ENCODE data around the gene SLC23A3.

The SLC23A3 gene

GRCh38 chr2:219140722-219141121 lies 29.1 kb downstream of the SLC23A3 start:
- TF ChIP-seq, protein P1, sequence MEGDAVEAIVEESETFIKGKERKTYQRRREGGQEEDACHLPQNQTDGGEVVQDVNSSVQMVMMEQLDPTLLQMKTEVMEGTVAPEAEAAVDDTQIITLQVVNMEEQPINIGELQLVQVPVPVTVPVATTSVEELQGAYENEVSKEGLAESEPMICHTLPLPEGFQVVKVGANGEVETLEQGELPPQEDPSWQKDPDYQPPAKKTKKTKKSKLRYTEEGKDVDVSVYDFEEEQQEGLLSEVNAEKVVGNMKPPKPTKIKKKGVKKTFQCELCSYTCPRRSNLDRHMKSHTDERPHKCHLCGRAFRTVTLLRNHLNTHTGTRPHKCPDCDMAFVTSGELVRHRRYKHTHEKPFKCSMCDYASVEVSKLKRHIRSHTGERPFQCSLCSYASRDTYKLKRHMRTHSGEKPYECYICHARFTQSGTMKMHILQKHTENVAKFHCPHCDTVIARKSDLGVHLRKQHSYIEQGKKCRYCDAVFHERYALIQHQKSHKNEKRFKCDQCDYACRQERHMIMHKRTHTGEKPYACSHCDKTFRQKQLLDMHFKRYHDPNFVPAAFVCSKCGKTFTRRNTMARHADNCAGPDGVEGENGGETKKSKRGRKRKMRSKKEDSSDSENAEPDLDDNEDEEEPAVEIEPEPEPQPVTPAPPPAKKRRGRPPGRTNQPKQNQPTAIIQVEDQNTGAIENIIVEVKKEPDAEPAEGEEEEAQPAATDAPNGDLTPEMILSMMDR (IDR thresholded peaks at IDR 0.05; ENCODE audit: poor library complexity, severe bottlenecking) = no peak
- no peak overlapping the region for H3K27ac ChIP-seq (ENCODE audit: poor library complexity, severe bottlenecking)
- no peaks in the 10 kb centered on the region for H3K27me3 ChIP-seq (ENCODE audit: insufficient read depth, poor library complexity, severe bottlenecking)
- no peak overlapping the region for H3K4me3 ChIP-seq (ENCODE audit: severe bottlenecking)
- peaks cover 5% of the 10 kb centered on the region; the same call in 1 of the 2 replicates for H3K36me3 ChIP-seq (ENCODE audit: low read depth)
- H3K9me3 ChIP-seq (ENCODE audit: severe bottlenecking) = no peaks in the 10 kb centered on the region
- DNase-seq (ENCODE audit: low spot score) = no peak
- ATAC-seq (ENCODE audit: low read depth) = no peak
- H3K4me1 ChIP-seq (ENCODE audit: insufficient read depth, poor library complexity, severe bottlenecking) = no peaks in the 10 kb centered on the region

- ATAC-seq (ENCODE audit: low read depth) (no peak), DNase-seq (ENCODE audit: low spot score) (no peak)
- H3K4me3 ChIP-seq (ENCODE audit: severe bottlenecking) = no peak overlapping the region
- no peak overlapping the region for H3K27ac ChIP-seq (ENCODE audit: poor library complexity, severe bottlenecking)
- no peaks in the 10 kb centered on the region for H3K9me3 ChIP-seq (ENCODE audit: severe bottlenecking)
- TF ChIP-seq, protein P1 (IDR thresholded peaks at IDR 0.05; ENCODE audit: poor library complexity, severe bottlenecking) = no peak
- H3K36me3 ChIP-seq (ENCODE audit: low read depth) = no peaks in the 10 kb centered on the region
- no peaks in the 10 kb centered on the region for H3K4me1 ChIP-seq (ENCODE audit: insufficient read depth, poor library complexity, severe bottlenecking)
- H3K27me3 ChIP-seq (ENCODE audit: insufficient read depth, poor library complexity, severe bottlenecking) = no peaks in the 10 kb centered on the region
These were observed 35.9 kb downstream of the SLC23A3 start for GRCh38 chr2:219133976-219134375.

GRCh38 chr2:219131744-219132143 lies 38.1 kb downstream of the SLC23A3 start:
- H3K4me3 ChIP-seq (ENCODE audit: severe bottlenecking) = no peak overlapping the region
- TF ChIP-seq, protein P1 (IDR thresholded peaks at IDR 0.05; ENCODE audit: poor library complexity, severe bottlenecking) = no peak
- H3K36me3 ChIP-seq (ENCODE audit: low read depth) = no peaks in the 10 kb centered on the region
- no peaks in the 10 kb centered on the region for H3K9me3 ChIP-seq (ENCODE audit: severe bottlenecking)
- no peaks in the 10 kb centered on the region for H3K4me1 ChIP-seq (ENCODE audit: insufficient read depth, poor library complexity, severe bottlenecking)
- no peaks in the 10 kb centered on the region for H3K27me3 ChIP-seq (ENCODE audit: insufficient read depth, poor library complexity, severe bottlenecking)
- no peak for ATAC-seq (ENCODE audit: low read depth)
- no peak for DNase-seq (ENCODE audit: low spot score)
- no peak overlapping the region for H3K27ac ChIP-seq (ENCODE audit: poor library complexity, severe bottlenecking)

DNA sequence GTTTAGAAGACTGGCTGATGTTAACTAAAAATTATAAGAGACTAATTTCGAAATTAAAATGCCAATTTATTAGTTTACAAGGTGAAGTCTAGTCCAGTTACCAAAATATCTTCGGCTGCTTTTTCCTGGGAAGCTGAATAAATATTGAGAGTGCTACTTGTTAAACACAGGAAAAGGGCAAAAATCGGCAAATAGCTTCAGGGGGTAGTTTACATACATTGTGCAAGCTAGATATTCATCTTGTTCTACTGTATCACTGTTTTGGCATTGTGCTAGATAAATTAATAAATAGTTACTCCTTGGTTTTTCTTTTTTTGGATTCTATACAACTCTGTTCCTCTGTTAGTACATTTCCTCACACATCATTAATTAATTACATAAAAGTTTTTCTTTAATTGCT lies 38.5 kb downstream of the SLC23A3 start:
- ATAC-seq (ENCODE audit: low read depth) (no peak), DNase-seq (ENCODE audit: low spot score) (no peak)
- no peaks in the 10 kb centered on the region for H3K36me3 ChIP-seq (ENCODE audit: low read depth)
- no peaks in the 10 kb centered on the region for H3K4me1 ChIP-seq (ENCODE audit: insufficient read depth, poor library complexity, severe bottlenecking)
- H3K4me3 ChIP-seq (ENCODE audit: severe bottlenecking) = no peak overlapping the region
- TF ChIP-seq, protein P1 (IDR thresholded peaks at IDR 0.05; ENCODE audit: poor library complexity, severe bottlenecking) = no peak
- no peaks in the 10 kb centered on the region for H3K27me3 ChIP-seq (ENCODE audit: insufficient read depth, poor library complexity, severe bottlenecking)
- no peaks in the 10 kb centered on the region for H3K9me3 ChIP-seq (ENCODE audit: severe bottlenecking)
- H3K27ac ChIP-seq (ENCODE audit: poor library complexity, severe bottlenecking) = no peak overlapping the region

GRCh38 chr2:219129589-219129988 lies 40.2 kb downstream of the SLC23A3 start:
- H3K4me3 ChIP-seq (ENCODE audit: severe bottlenecking) = no peak overlapping the region
- H3K36me3 ChIP-seq (ENCODE audit: low read depth) = no peaks in the 10 kb centered on the region
- no peaks in the 10 kb centered on the region for H3K27me3 ChIP-seq (ENCODE audit: insufficient read depth, poor library complexity, severe bottlenecking)
- H3K4me1 ChIP-seq (ENCODE audit: insufficient read depth, poor library complexity, severe bottlenecking) = no peaks in the 10 kb centered on the region
- no peak for DNase-seq (ENCODE audit: low spot score)
- no peak overlapping the region for H3K27ac ChIP-seq (ENCODE audit: poor library complexity, severe bottlenecking)
- ATAC-seq (ENCODE audit: low read depth) = no peak
- H3K9me3 ChIP-seq (ENCODE audit: severe bottlenecking) = no peaks in the 10 kb centered on the region
- TF ChIP-seq, protein P1 (IDR thresholded peaks at IDR 0.05; ENCODE audit: poor library complexity, severe bottlenecking) = no peak
